IPS DF 4.7 (cell line): ENCODE measurements around the gene GDPGP1.
"Not testable (repeated sequence)": the region's sequence is repeated elsewhere in the genome, so short reads cannot be mapped to it uniquely, and the experiment has no call there.

ENCODE experiments used
- DNase-seq: peaks from one replicate; pipeline ENCODE4 v3.0.0-alpha.2; 2013; ENCODE audit warnings: low spot score; ENCODE audit errors: extremely low read depth

Gene GDPGP1

GRCh38 chr15:90234096-90234988 is at the start of gene GDPGP1:
GDPGP1 (plus strand) TSS chr15:90234209; CDS start chr15:90240909, 6,700 bp downstream.
- DNase-seq: no peak

GRCh38 chr15:90184786-90185704 is 49.0 kb upstream of the GDPGP1 start:
- DNase-seq: no peak

GRCh38 chr15:90187257-90187868 is 46.6 kb upstream of the GDPGP1 start:
- DNase-seq: no peak

GRCh38 chr15:90188065-90188464 is 45.9 kb upstream of the GDPGP1 start:
- DNase-seq: not testable (repeated sequence)

GRCh38 chr15:90188914-90189748 is 44.9 kb upstream of the GDPGP1 start:
- DNase-seq: no peak

- DNase-seq: no peak
Observed at GRCh38 chr15:90189781-90190467, 44.1 kb upstream of the GDPGP1 start.

GRCh38 chr15:90190606-90191343 is 43.2 kb upstream of the GDPGP1 start:
- DNase-seq: no peak

- no peak for DNase-seq
Observed at GRCh38 chr15:90191344-90191687, 42.7 kb upstream of the GDPGP1 start.

- no peak for DNase-seq
Observed at GRCh38 chr15:90191794-90192509, 42.1 kb upstream of the GDPGP1 start.

GRCh38 chr15:90192961-90193786 is 40.8 kb upstream of the GDPGP1 start:
- DNase-seq: no peak

GRCh38 chr15:90194655-90195054 is 39.4 kb upstream of the GDPGP1 start:
- no peak for DNase-seq

GRCh38 chr15:90200534-90201129 is 33.4 kb upstream of the GDPGP1 start:
- no peak for DNase-seq

- no peak for DNase-seq
Observed at GRCh38 chr15:90201130-90201943, 32.7 kb upstream of the GDPGP1 start, which contains the start of gene SEMA4B. SEMA4B (plus strand) TSS chr15:90201330; CDS start chr15:90201579, 249 bp downstream.

- no peak for DNase-seq
Observed at GRCh38 chr15:90201944-90202375, 32.0 kb upstream of the GDPGP1 start.

- no peak for DNase-seq
Observed at GRCh38 chr15:90202929-90203328, 31.1 kb upstream of the GDPGP1 start.

- no peak for DNase-seq
Observed at GRCh38 chr15:90203473-90203872, 30.5 kb upstream of the GDPGP1 start.

- no peak for DNase-seq
Observed at GRCh38 chr15:90203922-90204321, 30.1 kb upstream of the GDPGP1 start.
